ENCODE data around the gene SIVA1.
"Not testable (repeated sequence)": the region's sequence is repeated elsewhere in the genome, so short reads cannot be mapped to it uniquely, and the experiment has no call there.

SIVA1 gene

DNA sequence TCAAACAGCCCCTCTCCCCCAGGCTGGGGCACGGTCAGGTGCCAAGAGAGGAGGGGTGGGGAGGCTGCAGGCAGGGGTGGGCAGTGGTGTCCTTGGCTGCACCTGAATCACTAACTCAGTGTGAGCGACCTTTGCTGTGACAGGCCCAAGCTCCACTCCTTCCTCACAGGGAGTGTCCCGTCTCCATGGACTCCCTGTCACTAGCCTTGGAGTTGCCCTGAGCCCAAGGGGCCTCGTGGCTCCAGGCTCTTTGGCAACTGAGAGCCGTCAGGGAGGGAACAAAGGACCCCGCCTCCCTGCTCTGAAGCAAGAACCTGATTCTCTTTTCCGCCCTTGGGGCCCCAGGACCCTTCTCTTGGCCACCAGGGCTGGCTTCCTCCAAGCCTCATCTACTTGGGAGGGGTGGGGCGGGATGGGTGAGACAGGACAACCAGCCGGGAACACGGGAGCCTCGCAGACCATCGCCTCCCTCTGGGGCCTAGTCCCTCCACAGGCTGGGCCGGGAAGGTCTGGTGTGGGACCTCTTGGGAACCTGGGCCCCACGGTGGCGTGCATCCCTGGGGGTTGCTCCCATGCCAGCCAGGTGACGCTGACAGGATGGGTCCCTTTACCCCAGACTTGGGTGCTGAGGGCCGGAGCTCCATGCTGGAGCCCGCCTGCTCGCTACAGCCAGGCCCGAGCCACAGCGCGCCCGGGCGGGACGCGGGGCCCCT, 29.9 kb upstream of the SIVA1 start:
- Histone ChIP-seq H3K27me3 (replicated peaks; ENCODE audit: control insufficient read depth, insufficient read depth, low read length) (peaks cover 3% of the 10 kb centered on the region), H3K36me3 (ENCODE audit: control insufficient read depth, insufficient read depth, low read length, severe bottlenecking) (peaks cover 19% of the 10 kb centered on the region), H3K9me3 (ENCODE audit: control insufficient read depth, low read length) (no peaks in the 10 kb centered on the region), H3K9ac (ENCODE audit: low read length) (no peak overlapping the region), H3K4me1 (ENCODE audit: control insufficient read depth, insufficient read depth, low read length) (peaks cover 40% of the 10 kb centered on the region), H3K4me3 (ENCODE audit: low read length) (peak overlapping the region; percentile 73)
- no peak for DNase-seq (ENCODE audit: low read depth)

- peaks cover 3% of the 10 kb centered on the region for H3K27me3 ChIP-seq (replicated peaks; ENCODE audit: control insufficient read depth, insufficient read depth, low read length)
- H3K9ac ChIP-seq (ENCODE audit: low read length), result peak within 1 kb of the TSS; percentile 71
- H3K36me3 ChIP-seq (ENCODE audit: control insufficient read depth, insufficient read depth, low read length, severe bottlenecking), result peaks cover 18% of the 10 kb centered on the region
- peak; percentile 66 for DNase-seq (ENCODE audit: low read depth)
- H3K9me3 ChIP-seq (ENCODE audit: control insufficient read depth, low read length), result no peaks in the 10 kb centered on the region
- peak within 1 kb of the TSS; percentile 73 for H3K4me3 ChIP-seq (ENCODE audit: low read length)
- H3K4me1 ChIP-seq (ENCODE audit: control insufficient read depth, insufficient read depth, low read length), result peaks cover 40% of the 10 kb centered on the region
These were observed 29.1 kb upstream of the SIVA1 start, which contains the start of gene ADSS1 for GRCh38 chr14:104723651-104724406. Gene ADSS1 (plus strand): TSS chr14:104724229. CDS start chr14:104724271, 42 bp downstream.

DNA sequence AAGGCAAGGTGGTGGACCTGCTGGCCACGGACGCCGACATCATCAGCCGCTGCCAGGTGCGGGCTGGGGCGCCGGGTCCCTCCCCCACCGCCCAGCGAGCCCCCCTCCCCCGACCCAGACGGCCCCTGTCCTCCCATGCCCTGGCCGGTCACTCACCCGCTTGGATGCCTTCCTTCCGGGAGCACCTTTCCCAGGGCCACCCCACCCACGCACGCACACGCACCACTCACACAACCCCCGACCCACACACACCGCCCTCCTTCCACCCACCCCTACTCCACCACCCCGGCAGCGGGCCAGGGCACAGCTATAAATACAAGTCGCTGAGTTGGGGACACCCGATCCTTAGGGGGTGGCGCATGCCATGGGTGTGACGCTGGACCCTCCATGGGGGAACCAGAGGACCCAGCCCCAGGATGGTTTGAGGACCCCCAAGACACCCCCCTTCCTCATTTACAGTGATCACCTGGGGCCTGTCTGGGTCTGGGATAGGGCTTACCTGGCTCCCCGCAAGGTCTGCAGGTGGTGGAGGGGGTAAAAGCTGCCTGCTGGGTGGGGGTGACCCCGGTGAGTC, 28.5 kb upstream of the SIVA1 start:
- Histone ChIP-seq H3K36me3 (ENCODE audit: control insufficient read depth, insufficient read depth, low read length, severe bottlenecking) (peaks cover 12% of the 10 kb centered on the region), H3K9ac (ENCODE audit: low read length) (peak overlapping the region; percentile 71), H3K27me3 (replicated peaks; ENCODE audit: control insufficient read depth, insufficient read depth, low read length) (peaks cover 3% of the 10 kb centered on the region), H3K4me1 (ENCODE audit: control insufficient read depth, insufficient read depth, low read length) (peaks cover 40% of the 10 kb centered on the region), H3K4me3 (ENCODE audit: low read length) (peak overlapping the region; percentile 68), H3K9me3 (ENCODE audit: control insufficient read depth, low read length) (no peaks in the 10 kb centered on the region)
- peak; percentile 39 for DNase-seq (ENCODE audit: low read depth)

DNA sequence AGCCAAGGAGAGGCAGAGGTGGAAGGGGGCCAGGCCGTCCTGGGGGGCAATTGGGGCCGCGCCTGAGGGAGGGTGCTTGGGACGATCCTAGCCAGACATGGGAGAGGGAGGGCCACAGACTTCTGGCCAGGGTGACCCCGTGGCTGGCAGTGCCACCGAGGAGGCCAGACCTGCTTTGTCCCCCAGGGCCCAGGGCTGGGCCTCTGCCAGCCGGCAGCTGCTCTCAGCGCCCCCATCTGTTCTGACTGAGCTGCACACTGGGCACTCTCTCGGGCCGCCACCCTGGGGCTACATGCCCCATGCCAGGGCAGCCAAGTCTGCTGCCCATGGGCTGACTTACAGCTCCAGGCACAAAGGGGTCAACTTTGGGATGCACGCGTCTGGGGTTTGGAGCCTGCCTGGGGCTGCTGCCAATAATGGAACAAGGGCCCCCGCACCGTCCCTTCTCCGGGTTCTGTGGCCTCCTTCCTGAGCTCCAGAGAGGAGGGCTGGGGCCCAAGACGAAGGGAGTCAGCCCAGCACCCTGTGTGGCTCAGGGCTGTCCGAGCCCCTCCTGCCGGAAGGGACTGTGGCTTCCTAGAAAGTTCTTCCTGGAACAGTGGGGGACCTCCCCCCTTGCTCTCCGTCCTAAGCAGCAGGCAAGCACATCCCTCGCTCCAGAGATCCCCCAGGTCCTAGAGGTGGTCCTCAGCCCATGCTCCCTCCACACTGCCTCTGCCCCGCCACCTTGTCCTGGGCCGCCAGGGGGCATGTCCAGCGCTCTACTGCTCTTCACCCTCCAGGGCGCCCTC, 27.8 kb upstream of the SIVA1 start:
- peak overlapping the region; percentile 68 for H3K4me3 ChIP-seq (ENCODE audit: low read length)
- no peaks in the 10 kb centered on the region for H3K9me3 ChIP-seq (ENCODE audit: control insufficient read depth, low read length)

DNA sequence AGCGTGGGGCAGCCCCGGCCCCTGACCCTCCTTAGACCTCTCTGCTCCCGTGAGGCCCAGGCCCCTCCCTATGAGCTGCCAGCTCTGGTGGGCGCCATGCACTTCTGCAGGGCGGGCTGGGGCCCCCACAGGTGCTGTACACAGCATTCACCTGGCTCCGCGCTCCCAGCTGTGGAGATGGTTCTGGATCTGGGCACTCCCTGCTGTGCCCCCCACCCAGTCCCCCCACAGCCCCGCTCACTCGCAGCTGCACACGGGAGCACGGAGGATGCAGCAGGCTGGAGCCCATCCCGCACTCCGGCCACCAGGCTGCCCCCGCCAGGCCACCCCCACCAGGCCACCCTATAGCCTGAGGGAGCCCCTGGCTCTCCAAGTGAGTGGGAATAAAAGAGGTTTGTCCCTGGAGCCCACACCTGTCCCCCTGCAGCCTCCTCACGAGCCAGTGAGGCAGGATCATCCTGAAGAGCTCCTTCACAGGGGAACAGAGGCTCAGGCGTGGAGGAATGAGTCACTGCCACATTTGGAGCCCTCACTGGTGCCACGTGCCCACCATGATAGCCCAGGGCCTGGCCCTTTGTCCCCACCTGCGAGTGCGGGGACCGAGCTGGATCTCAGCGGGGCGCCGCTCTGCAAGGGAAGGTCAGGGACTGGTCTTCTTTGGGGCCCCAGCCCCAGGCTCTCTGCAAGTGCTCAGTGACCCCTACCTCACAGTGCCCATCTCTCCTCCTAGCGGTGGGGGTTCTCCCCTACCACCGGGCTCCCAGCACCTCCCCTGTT, 27.0 kb upstream of the SIVA1 start:
- DNase-seq (ENCODE audit: low read depth), result no peak
- Histone ChIP-seq H3K9me3 (ENCODE audit: control insufficient read depth, low read length) (no peaks in the 10 kb centered on the region), H3K4me1 (ENCODE audit: control insufficient read depth, insufficient read depth, low read length) (peaks cover 40% of the 10 kb centered on the region), H3K4me3 (ENCODE audit: low read length) (no peak overlapping the region), H3K36me3 (ENCODE audit: control insufficient read depth, insufficient read depth, low read length, severe bottlenecking) (peaks cover 4% of the 10 kb centered on the region), H3K9ac (ENCODE audit: low read length) (no peak overlapping the region), H3K27me3 (replicated peaks; ENCODE audit: control insufficient read depth, insufficient read depth, low read length) (peaks cover 3% of the 10 kb centered on the region)

More for the DNA sequence above, 27.8 kb upstream of the SIVA1 start:
- Histone ChIP-seq H3K36me3 (ENCODE audit: control insufficient read depth, insufficient read depth, low read length, severe bottlenecking) (peaks cover 5% of the 10 kb centered on the region), H3K27me3 (replicated peaks; ENCODE audit: control insufficient read depth, insufficient read depth, low read length) (peaks cover 3% of the 10 kb centered on the region), H3K4me1 (ENCODE audit: control insufficient read depth, insufficient read depth, low read length) (peaks cover 40% of the 10 kb centered on the region), H3K9ac (ENCODE audit: low read length) (peak overlapping the region; percentile 71)
- peak; percentile 55 for DNase-seq (ENCODE audit: low read depth)

- H3K9ac ChIP-seq (ENCODE audit: low read length), result no peak overlapping the region
- H3K4me1 ChIP-seq (ENCODE audit: control insufficient read depth, insufficient read depth, low read length), result peaks cover 35% of the 10 kb centered on the region
- H3K27me3 ChIP-seq (replicated peaks; ENCODE audit: control insufficient read depth, insufficient read depth, low read length), result peaks cover 3% of the 10 kb centered on the region
- H3K36me3 ChIP-seq (ENCODE audit: control insufficient read depth, insufficient read depth, low read length, severe bottlenecking), result no peaks in the 10 kb centered on the region
- no peak overlapping the region for H3K4me3 ChIP-seq (ENCODE audit: low read length)
- H3K9me3 ChIP-seq (ENCODE audit: control insufficient read depth, low read length), result no peaks in the 10 kb centered on the region
- peak; percentile 14 for DNase-seq (ENCODE audit: low read depth)
These were observed 26.1 kb upstream of the SIVA1 start for GRCh38 chr14:104726600-104727451.

DNA sequence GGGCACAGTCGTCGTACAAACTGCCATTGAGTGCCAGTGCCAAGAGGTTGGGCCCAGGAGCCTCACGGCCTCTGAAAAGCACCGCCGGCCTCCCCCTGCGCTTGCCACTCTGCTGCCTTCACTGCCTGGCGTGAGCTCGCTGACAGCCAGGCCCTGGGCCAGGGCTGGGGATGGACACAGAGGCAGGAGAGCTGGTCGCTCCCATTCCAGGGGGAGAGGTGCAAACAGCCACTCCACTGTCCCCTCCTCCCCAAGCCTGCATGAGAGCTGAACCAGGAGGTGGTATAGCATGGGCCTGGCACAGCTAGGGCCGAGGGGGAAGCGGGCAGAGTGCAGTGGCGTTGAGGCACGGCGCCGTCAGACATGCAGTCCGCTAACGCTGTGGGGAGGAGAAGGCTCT, 24.3 kb upstream of the SIVA1 start:
- Histone ChIP-seq H3K9me3 (ENCODE audit: control insufficient read depth, low read length) (no peaks in the 10 kb centered on the region), H3K4me3 (ENCODE audit: low read length) (no peak overlapping the region), H3K27me3 (replicated peaks; ENCODE audit: control insufficient read depth, insufficient read depth, low read length) (peaks cover 3% of the 10 kb centered on the region), H3K9ac (ENCODE audit: low read length) (no peak overlapping the region), H3K4me1 (ENCODE audit: control insufficient read depth, insufficient read depth, low read length) (peaks cover 18% of the 10 kb centered on the region), H3K36me3 (ENCODE audit: control insufficient read depth, insufficient read depth, low read length, severe bottlenecking) (no peaks in the 10 kb centered on the region)
- DNase-seq (ENCODE audit: low read depth), result no peak

GRCh38 chr14:104729176-104729834, 23.6 kb upstream of the SIVA1 start:
- not testable (repeated sequence) for H3K9me3 ChIP-seq (ENCODE audit: control insufficient read depth, low read length); H3K9ac ChIP-seq (ENCODE audit: low read length); H3K36me3 ChIP-seq (ENCODE audit: control insufficient read depth, insufficient read depth, low read length, severe bottlenecking); H3K4me3 ChIP-seq (ENCODE audit: low read length); DNase-seq (ENCODE audit: low read depth); H3K27me3 ChIP-seq (replicated peaks; ENCODE audit: control insufficient read depth, insufficient read depth, low read length)
- peaks cover 16% of the 10 kb centered on the region for H3K4me1 ChIP-seq (ENCODE audit: control insufficient read depth, insufficient read depth, low read length)

- Histone ChIP-seq H3K4me1 (ENCODE audit: control insufficient read depth, insufficient read depth, low read length) (peaks cover 12% of the 10 kb centered on the region), H3K27me3 (replicated peaks; ENCODE audit: control insufficient read depth, insufficient read depth, low read length) (peaks cover 3% of the 10 kb centered on the region), H3K36me3 (ENCODE audit: control insufficient read depth, insufficient read depth, low read length, severe bottlenecking) (no peaks in the 10 kb centered on the region), H3K9me3 (ENCODE audit: control insufficient read depth, low read length) (no peaks in the 10 kb centered on the region), H3K9ac (ENCODE audit: low read length) (no peak overlapping the region), H3K4me3 (ENCODE audit: low read length) (no peak overlapping the region)
- no peak for DNase-seq (ENCODE audit: low read depth)
These were observed 23.1 kb upstream of the SIVA1 start for GRCh38 chr14:104729835-104730181.
